GM21381 (cell line): Measurements from ENCODE around the gene ZDHHC8.

Experiments used
- ATAC-seq: cut with Tn5 transposase; IDR thresholded peaks from one replicate; pipeline ENCODE4 v1.9.1; 2021; ENCODE audit warnings: mild to moderate bottlenecking, moderate library complexity; ENCODE audit not compliant: unreplicated experiment

ZDHHC8 gene

DNA sequence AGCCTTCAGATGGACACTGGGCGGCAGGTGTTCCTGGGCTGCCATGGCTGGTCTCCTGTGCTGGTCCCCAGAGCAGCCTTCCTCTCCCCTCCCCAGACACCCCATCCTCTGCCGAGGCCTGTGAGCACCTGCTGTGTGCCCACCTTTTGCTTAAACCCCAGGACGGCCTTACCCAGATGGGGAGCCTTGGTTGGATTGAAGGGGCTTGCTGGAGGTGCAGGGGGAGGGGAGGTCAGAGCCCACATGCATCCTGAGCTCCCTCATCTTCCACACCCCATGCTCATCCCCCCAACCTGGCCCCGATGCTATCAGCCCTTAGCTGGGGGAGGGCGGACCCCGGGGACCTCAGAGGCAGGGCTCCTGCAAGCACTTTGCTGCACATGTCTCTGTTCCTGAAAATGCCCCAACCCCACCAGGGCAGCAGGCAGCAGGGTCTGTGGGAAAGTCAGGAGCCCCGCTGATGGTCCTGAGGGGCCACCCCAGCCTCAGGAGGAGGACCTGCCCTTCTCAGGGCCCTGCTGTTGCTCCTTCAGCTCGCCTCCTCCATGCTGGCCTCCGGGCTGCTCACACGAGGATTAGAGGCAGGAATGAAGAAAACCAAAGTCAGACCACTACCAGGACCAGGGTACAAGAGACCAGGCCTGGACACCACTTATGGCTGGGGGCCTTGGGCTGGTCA is 60.8 kb downstream of the ZDHHC8 start:
- ATAC-seq = no peak

DNA sequence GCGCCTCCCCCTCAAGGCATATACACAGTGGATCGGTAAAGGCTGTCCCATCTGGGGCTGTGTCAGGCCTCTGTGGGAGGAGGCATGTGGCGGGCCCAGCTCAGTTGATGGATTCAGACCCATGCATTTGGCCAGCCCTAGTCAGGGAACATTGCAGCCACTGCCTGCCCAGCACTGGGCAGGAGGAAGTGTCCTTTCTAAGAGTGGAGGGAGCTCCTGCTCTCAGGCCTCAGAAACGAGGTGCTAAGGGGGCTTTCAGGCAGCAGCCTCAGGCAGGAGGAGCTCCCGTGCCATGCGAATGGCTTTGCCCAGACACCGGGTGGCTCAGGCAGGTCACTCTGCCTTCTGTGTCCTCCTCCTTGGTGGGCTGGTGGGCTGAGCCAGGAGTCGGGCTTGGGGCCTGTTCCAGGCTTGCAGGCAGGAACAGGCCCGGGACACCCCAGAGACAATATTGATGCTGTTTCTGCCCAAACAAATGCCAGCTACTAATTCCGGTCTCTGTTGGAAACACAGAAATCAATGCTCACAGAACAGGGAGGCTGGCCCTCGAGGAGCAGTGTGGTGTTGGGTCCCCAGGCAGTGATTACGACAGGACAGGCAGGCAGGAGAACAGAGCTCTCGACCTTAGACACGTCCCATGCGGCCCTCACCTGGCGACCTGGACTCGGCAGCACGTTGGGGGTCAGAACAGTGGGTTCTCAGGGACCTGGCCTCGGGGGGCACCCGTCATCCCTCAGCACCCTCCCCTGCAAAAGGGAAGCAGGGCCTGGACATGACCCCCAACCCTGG is 61.6 kb downstream of the ZDHHC8 start:
- no peak for ATAC-seq

GRCh38 chr22:20193761-20194494 is 62.3 kb downstream of the ZDHHC8 start:
- ATAC-seq = no peak

DNA sequence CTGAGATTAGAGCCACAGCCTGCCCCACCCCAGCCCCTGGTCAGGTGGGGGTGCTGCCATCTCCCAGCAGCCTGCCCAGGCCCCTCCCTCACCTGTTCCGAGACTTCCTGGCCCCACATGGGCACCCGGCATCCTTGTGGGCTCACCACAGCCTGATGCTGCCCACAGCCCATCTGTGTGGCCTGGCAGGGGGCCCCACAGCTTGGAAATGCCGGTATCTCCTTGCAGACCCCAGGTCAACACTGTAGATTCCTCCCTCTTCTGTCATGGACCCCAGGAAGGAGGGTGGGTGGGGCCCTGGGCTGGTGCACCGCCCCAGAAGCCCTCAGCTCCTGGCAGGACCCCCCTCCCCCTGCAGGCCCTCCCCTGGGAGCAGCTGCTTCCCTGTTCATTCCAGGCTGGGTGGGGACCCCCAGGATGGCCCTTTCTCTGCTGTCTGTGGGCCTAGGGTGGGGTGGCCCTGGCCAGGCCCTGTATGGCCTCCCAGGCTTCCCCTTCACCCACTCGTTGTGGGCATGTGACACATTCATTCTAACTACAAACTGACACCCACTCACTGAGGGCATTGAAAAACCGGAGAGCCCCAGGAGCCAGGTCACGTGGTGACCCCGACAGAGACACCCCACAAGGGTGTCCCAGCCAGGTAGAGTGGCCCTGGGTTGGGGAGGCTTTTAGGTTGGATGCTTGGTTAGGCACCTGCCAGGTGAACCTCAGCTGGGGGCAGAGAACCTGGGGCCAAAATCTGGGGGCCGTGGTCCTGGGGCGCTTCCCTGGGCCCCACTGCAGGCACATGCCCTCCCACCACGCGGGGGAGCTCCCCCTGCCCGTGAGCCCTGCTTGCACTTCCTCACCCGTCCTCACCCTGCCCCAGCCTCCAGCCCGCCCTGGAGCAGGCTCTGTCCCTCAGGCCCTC is 63.3 kb downstream of the ZDHHC8 start:
- no peak for ATAC-seq

DNA sequence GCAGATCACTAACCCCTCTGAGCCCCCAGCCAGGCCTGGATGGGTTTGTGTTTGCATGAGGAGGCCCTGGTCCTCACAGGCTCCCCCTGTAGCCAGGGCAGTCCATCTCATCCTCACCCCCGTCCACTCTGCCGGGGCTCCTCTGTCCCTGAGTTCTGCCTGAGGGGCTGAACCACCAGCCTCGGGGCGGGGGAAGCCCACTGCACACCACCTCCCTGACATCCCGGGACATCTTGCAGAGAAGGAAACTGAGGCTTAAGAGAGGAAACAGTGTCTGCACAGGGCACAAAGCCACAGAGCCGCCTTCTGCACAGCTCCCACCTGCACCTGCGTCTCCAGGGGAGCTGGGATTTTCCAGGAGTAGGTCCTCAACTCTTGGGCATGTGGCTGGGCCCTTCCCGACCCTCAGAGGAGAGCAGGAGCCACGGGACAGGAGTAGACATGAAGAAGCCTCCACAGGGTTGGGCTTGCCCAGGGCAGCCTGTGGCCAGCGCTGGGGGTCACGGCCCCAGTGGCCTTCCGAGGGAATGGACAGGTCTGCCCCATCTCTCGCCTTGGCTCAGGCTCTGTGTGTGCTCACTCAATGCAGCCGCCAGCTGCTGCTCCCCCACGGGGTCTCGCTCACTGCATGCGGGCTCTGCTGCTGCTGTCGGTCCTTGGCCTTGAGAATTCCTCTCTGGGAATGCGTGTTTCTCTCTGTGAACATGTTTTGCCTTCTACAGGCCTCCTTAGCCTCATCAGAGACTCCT is 64.7 kb downstream of the ZDHHC8 start:
- no peak for ATAC-seq
